ENCODE results near the gene ZNF688.

- TF ChIP-seq CTCF (IDR thresholded peaks at IDR 0.05) (no peak), EP300 (IDR thresholded peaks at IDR 0.05) (no peak)
These were observed 45.2 kb downstream of the ZNF688 start, which contains the start of gene ZNF768 for GRCh38 chr16:30526137-30526822.
